LNCAP (cell line): ENCODE data around the gene ZNF155.

Experiments
- CTCF ChIP-seq: fragments of 450-650 bp; IDR thresholded peaks from 2 replicates; pipeline ENCODE4 v1.5.1; 2017; ENCODE audit warnings: mild to moderate bottlenecking

Gene ZNF155

GRCh38 chr19:43956827-43957226 lies 27.2 kb upstream of the ZNF155 start:
- no peak for TF ChIP-seq CTCF

GRCh38 chr19:43957891-43958290 lies 26.1 kb upstream of the ZNF155 start:
- no peak for TF ChIP-seq CTCF

- TF ChIP-seq CTCF: no peak
These were observed 23.6 kb upstream of the ZNF155 start for GRCh38 chr19:43960411-43960810.

GRCh38 chr19:43966079-43966694 lies 17.8 kb upstream of the ZNF155 start:
- TF ChIP-seq CTCF: no peak

GRCh38 chr19:43976732-43977131 lies 7.3 kb upstream of the ZNF155 start:
- TF ChIP-seq CTCF: no peak

- TF ChIP-seq CTCF: no peak
These were observed 460 bp upstream of the ZNF155 start for GRCh38 chr19:43983544-43983911.

GRCh38 chr19:43984687-43985000 lies 656 bp downstream of the ZNF155 start:
- no peak for TF ChIP-seq CTCF

- no peak for TF ChIP-seq CTCF
These were observed 13.8 kb downstream of the ZNF155 start for GRCh38 chr19:43997631-43998290.
